Activated effector memory CD4-positive, alpha-beta T cell treated with Interleukin-2 at 50 U/mL for 16 hours (primary cell): ENCODE results near the gene IL20RB.
"Not testable (repeated sequence)": the region's sequence is repeated elsewhere in the genome, so short reads cannot be mapped to it uniquely, and the experiment has no call there.

Experiments used
- DNase-seq: peaks from one replicate; pipeline ENCODE4 v3.0.0-alpha.2; 2020

Gene IL20RB

GRCh38 chr3:136947477-136947876 lies 10.3 kb upstream of the IL20RB start:
- DNase-seq, result no peak

- DNase-seq, result no peak
Observed at GRCh38 chr3:136949146-136949545, 8.6 kb upstream of the IL20RB start.

GRCh38 chr3:136949708-136950107 lies 8.1 kb upstream of the IL20RB start:
- no peak for DNase-seq

- no peak for DNase-seq
Observed at GRCh38 chr3:136950623-136951022, 7.2 kb upstream of the IL20RB start.

- DNase-seq, result no peak
Observed at GRCh38 chr3:136952292-136952691, 5.5 kb upstream of the IL20RB start.

GRCh38 chr3:136954251-136954650 lies 3.5 kb upstream of the IL20RB start:
- no peak for DNase-seq

GRCh38 chr3:136954980-136955780 lies 2.6 kb upstream of the IL20RB start:
- DNase-seq, result no peak

- DNase-seq, result no peak
Observed at GRCh38 chr3:136955813-136956212, 2.0 kb upstream of the IL20RB start.

GRCh38 chr3:136956971-136957370 lies 812 bp upstream of the IL20RB start:
- no peak for DNase-seq

- DNase-seq, result no peak
Observed at GRCh38 chr3:136958939-136959338, 1.2 kb downstream of the IL20RB start.

- DNase-seq, result no peak
Observed at GRCh38 chr3:136959599-136959998, 1.8 kb downstream of the IL20RB start.

GRCh38 chr3:136960838-136961836 lies 3.4 kb downstream of the IL20RB start:
- DNase-seq, result no peak

- DNase-seq, result no peak
Observed at GRCh38 chr3:136962927-136963326, 5.1 kb downstream of the IL20RB start.

- DNase-seq, result not testable (repeated sequence)
Observed at GRCh38 chr3:136969539-136969938, 11.8 kb downstream of the IL20RB start.

GRCh38 chr3:136973352-136973751 lies 15.6 kb downstream of the IL20RB start:
- no peak for DNase-seq

GRCh38 chr3:136974670-136975069 lies 16.9 kb downstream of the IL20RB start:
- DNase-seq, result no peak

- no peak for DNase-seq
Observed at GRCh38 chr3:136979204-136979603, 21.4 kb downstream of the IL20RB start.

GRCh38 chr3:136979684-136980083 lies 21.9 kb downstream of the IL20RB start:
- no peak for DNase-seq

- no peak for DNase-seq
Observed at GRCh38 chr3:136982033-136982432, 24.2 kb downstream of the IL20RB start.

- DNase-seq, result no peak
Observed at GRCh38 chr3:136982520-136983138, 24.8 kb downstream of the IL20RB start.

- no peak for DNase-seq
Observed at GRCh38 chr3:136984837-136985236, 27.1 kb downstream of the IL20RB start.

GRCh38 chr3:136987398-136987980 lies 29.7 kb downstream of the IL20RB start:
- DNase-seq, result not testable (repeated sequence)

- no peak for DNase-seq
Observed at GRCh38 chr3:136988651-136989050, 30.9 kb downstream of the IL20RB start.
